ENCODE measurements around the gene SYT13. TPM values are rescaled to one million over a fixed set of nuclear protein-coding genes. Genes with fewer than 3 reads are reported as not detected.
A peak's percentile ranks its signal among the peaks of the same experiment; 100 is the strongest.

The SYT13 gene
- total and polyA plus RNA-seq, 11 donors, result 0.61 to 7.5 (median 3.2) TPM

DNA sequence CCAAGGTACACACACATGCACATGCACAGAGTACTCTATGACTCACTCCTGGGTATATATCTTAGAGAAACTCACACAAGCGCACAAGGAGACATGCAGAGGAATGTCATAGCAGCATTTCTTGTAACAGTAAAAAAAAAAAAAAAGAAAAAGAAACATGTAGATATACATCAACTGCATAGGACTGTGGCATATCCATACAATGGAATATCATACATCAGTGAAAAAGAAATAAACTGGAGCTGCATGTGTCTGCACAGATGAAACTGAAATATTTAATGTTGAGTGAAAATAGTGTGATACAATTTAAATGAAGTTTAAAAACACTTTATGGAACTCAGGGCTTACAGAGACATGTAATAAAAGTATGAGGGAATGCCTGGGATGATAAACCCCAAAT, 46.4 kb downstream of the SYT13 start:
- Histone ChIP-seq H3K9me3 (peaks cover 0 to 6% (median 0%) of the 10 kb centered on the region in 12 donors), H3K36me3 (no peaks in the 10 kb centered on the region), H3K27ac (no peak overlapping the region), H3K4me3 (no peak overlapping the region), H3K27me3 (peaks cover 0 to 3% (median 0%) of the 10 kb centered on the region in 9 donors), H3K4me1 (no peaks in the 10 kb centered on the region)
- intact Hi-C loops (cut with DNase I), result loop anchor here in 2 of 10 donors (5.0 kb wide), 3 partner anchors 102 to 127 kb away; no protein-coding TSS in a partner anchor
- 91 to 99% (median 94%) methylated on average over 1 of the region's 1 CpG for WGBS, 4 donors
- no peak for TF ChIP-seq POLR2A (IDR thresholded peaks at IDR 0.05)
- TF ChIP-seq, protein P1, sequence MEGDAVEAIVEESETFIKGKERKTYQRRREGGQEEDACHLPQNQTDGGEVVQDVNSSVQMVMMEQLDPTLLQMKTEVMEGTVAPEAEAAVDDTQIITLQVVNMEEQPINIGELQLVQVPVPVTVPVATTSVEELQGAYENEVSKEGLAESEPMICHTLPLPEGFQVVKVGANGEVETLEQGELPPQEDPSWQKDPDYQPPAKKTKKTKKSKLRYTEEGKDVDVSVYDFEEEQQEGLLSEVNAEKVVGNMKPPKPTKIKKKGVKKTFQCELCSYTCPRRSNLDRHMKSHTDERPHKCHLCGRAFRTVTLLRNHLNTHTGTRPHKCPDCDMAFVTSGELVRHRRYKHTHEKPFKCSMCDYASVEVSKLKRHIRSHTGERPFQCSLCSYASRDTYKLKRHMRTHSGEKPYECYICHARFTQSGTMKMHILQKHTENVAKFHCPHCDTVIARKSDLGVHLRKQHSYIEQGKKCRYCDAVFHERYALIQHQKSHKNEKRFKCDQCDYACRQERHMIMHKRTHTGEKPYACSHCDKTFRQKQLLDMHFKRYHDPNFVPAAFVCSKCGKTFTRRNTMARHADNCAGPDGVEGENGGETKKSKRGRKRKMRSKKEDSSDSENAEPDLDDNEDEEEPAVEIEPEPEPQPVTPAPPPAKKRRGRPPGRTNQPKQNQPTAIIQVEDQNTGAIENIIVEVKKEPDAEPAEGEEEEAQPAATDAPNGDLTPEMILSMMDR (IDR thresholded peaks at IDR 0.05), result no peak
- ATAC-seq (no peak), DNase-seq (no peak)

DNA sequence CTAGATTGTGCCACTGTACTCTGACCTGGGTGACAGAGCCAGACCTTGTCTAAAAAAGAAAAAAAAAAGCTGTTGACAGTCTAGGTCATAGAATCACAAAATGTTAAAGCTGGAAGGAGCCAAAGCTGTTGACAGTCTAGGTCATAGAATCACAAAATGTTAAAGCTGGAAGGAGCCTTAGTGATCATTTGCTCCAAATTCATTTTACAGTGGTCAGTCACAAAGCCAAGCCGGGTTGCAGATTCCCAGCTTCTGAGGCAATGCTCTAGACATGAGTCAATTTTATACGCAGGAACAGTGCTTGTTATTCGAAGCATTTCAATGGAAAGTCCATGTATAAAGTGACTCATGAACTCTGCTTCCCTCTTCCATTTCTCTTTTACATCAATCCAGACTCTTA, 47.4 kb downstream of the SYT13 start:
- Histone ChIP-seq H3K27ac (peak overlapping the region in 1 of 12 donors; percentile 46), H3K27me3 (peaks cover 0 to 3% (median 0%) of the 10 kb centered on the region in 9 donors), H3K4me3 (no peak overlapping the region), H3K4me1 (no peaks in the 10 kb centered on the region), H3K9me3 (peaks cover 0 to 6% (median 0%) of the 10 kb centered on the region in 12 donors), H3K36me3 (no peaks in the 10 kb centered on the region)
- peak; percentile 62 to 86 (median 70) for ATAC-seq
- no peak for DNase-seq
- intact Hi-C loops (cut with DNase I), result loop anchor here in 1 of 10 donors (5.0 kb wide), 2 partner anchors 101 to 121 kb away; no protein-coding TSS in a partner anchor
- WGBS, 4 donors, result 70 to 84% (median 78%) methylated on average over 3 of the region's 3 CpGs
- no peak for TF ChIP-seq POLR2A (IDR thresholded peaks at IDR 0.05)
- TF ChIP-seq, protein P1 (IDR thresholded peaks at IDR 0.05), result no peak

GRCh38 chr11:45237711-45238315, 48.3 kb downstream of the SYT13 start:
- Histone ChIP-seq H3K4me1 (peaks cover 0 to 5% (median 0%) of the 10 kb centered on the region in 12 donors), H3K36me3 (no peaks in the 10 kb centered on the region), H3K27ac (peak overlapping the region in 1 of 12 donors; percentile 46), H3K4me3 (no peak overlapping the region), H3K9me3 (peaks cover 0 to 6% (median 0%) of the 10 kb centered on the region in 12 donors), H3K27me3 (peaks cover 0 to 3% (median 0%) of the 10 kb centered on the region in 9 donors)
- TF ChIP-seq, protein P1 (IDR thresholded peaks at IDR 0.05), result no peak
- TF ChIP-seq POLR2A (IDR thresholded peaks at IDR 0.05), result no peak
- intact Hi-C loops (cut with DNase I), result loop anchor here in 1 of 10 donors (5.0 kb wide), 2 partner anchors 101 to 121 kb away; no protein-coding TSS in a partner anchor
- no peak for DNase-seq
- ATAC-seq, result peak; percentile 36 to 77 (median 56)
- 45 to 68% (median 61%) methylated on average over 4 of the region's 4 CpGs for WGBS, 4 donors

DNA sequence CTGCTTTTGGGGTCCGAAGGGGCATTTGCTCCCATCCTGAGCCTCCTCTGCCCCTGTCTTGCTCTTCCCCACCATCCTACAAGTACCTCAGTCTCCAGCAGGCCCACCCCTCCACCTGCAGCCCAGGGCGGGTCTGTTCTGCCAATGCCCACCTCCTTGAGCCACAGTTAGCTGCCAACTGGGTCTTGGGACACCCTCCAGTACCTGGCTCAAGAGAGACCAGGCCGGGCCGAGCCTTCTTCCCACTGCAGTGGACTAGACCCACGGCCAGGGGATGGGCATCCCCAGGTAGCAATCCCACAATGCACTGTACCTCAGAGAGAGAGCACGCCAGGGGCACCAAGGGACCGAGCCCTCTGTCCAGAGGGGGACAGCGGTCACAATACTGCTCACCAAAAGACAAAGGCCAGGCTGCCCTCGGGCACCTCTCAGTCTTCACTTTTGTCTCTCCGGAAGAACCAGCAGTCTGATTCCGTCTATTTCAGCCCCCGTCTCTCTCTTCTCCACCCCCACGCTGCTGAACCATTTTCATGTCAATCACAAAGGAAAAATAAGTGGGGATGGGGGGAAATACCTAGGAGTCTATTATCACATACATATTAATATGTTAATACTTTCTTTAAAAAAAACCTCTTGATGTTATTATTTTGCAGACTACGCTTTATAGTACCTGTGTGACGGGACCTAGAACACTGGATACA, 51.7 kb downstream of the SYT13 start:
- H3K27ac ChIP-seq, result no peak overlapping the region
- peaks cover 0 to 3% (median 0%) of the 10 kb centered on the region in 9 donors for H3K27me3 ChIP-seq
- no peak for TF ChIP-seq POLR2A (IDR thresholded peaks at IDR 0.05)
- TF ChIP-seq, protein P1 (IDR thresholded peaks at IDR 0.05), result no peak
- WGBS, 4 donors, result 93 to 97% (median 95%) methylated on average over 15 of the region's 15 CpGs
- no peaks in the 10 kb centered on the region for H3K9me3 ChIP-seq
- no peaks in the 10 kb centered on the region for H3K36me3 ChIP-seq
- H3K4me3 ChIP-seq, result no peak overlapping the region
- no peak for DNase-seq
- no peak for ATAC-seq
- intact Hi-C loops (cut with DNase I), result loop anchor here in 3 of 10 donors (5.0 kb wide), 3 partner anchors 97 to 122 kb away; no protein-coding TSS in a partner anchor
- H3K4me1 ChIP-seq, result peaks cover 0 to 5% (median 0%) of the 10 kb centered on the region in 12 donors
